ENCODE results near the gene PCBP3. TPM values are rescaled to one million over a fixed set of nuclear protein-coding genes. Genes with fewer than 3 reads are reported as not detected.
"Not testable (repeated sequence)": the region's sequence is repeated elsewhere in the genome, so short reads cannot be mapped to it uniquely, and the experiment has no call there.

PCBP3 gene
- total and polyA plus RNA-seq, 2 donors (not counting 3 experiments of a cell fraction or from before 2014, with no cell fraction given) = 0.06 to 1.1 TPM

- H4K20me1 ChIP-seq (replicated peaks; ENCODE audit: control insufficient read depth, extremely low read depth, insufficient read depth, low read length) = no peaks in the 10 kb centered on the region
- no peak for FAIRE-seq
- intact Hi-C loops (cut with micrococcal nuclease) (no loop called here), dilution Hi-C loops (cut with MboI; ENCODE audit: extremely low pct_ligation_motif_present, low sequenced_read_pairs) (no loop called here)
- no peaks in the 10 kb centered on the region for H3K36me3 ChIP-seq (ENCODE audit: control insufficient read depth in 2 of 2, extremely low read depth in 1 of 2, insufficient read depth in 2 of 2, low read length in 2 of 2)
- H2AFZ ChIP-seq (ENCODE audit: low read depth, low read length) = no peak overlapping the region
- no peak overlapping the region for H3K27ac ChIP-seq (ENCODE audit: insufficient read depth, low read depth, low read length)
- no peak overlapping the region for H3K4me3 ChIP-seq (replicated peaks in 1 of 3; ENCODE audit: insufficient read depth in 1 of 3, low read depth in 1 of 3, low read length in 3 of 3)
- BruUV-seq (replicated peaks) = no TSS peak
- POLR2A ChIA-PET = no interaction called here
- no peak for DNase-seq (ENCODE audit: low read depth, low spot score)
- peaks cover 4 to 12% of the 10 kb centered on the region in 2 experiments for H3K27me3 ChIP-seq (ENCODE audit: control insufficient read depth in 2 of 2, insufficient read depth in 2 of 2, low read length in 2 of 2)
- H3K9me1 ChIP-seq (replicated peaks; ENCODE audit: control insufficient read depth, extremely low read depth, insufficient read depth, low read length) = no peaks in the 10 kb centered on the region
- H3K79me2 ChIP-seq (ENCODE audit: control insufficient read depth, insufficient read depth, low read length) = no peaks in the 10 kb centered on the region
- no peak overlapping the region for H3K9ac ChIP-seq (replicated peaks; ENCODE audit: extremely low read depth, insufficient read depth, low read length)
- no peak overlapping the region for H3K4me2 ChIP-seq (ENCODE audit: insufficient read depth, low read length)
- no peaks in the 10 kb centered on the region for H3K4me1 ChIP-seq (ENCODE audit: control insufficient read depth, extremely low read depth, insufficient read depth, low read length)
- CTCF ChIA-PET = no interaction called here
- no peaks in the 10 kb centered on the region for H3K9me3 ChIP-seq (replicated peaks; ENCODE audit: control insufficient read depth, insufficient read depth, low read length)
- TF ChIP-seq MAX (IDR thresholded peaks at IDR 0.05; ENCODE audit: insufficient read depth, insufficient read length) (no peak), GATA2 (IDR thresholded peaks at IDR 0.05; ENCODE audit: insufficient read depth, insufficient read length, low read depth, low read length) (no peak), POLR2AphosphoS5 (IDR thresholded peaks at IDR 0.05; ENCODE audit: insufficient read depth, low read depth, low read length) (no peak), FOS (IDR thresholded peaks at IDR 0.05; ENCODE audit: borderline replicate concordance, insufficient read depth, low read length) (no peak), POLR2A (IDR thresholded peaks at IDR 0.05; ENCODE audit: low read depth, low read length) (no peak), MYC (IDR thresholded peaks at IDR 0.05; ENCODE audit: low read depth, low read length) (no peak), EZH2 (IDR thresholded peaks at IDR 0.05; ENCODE audit: borderline replicate concordance, low read depth, low read length, severe bottlenecking) (no peak), JUN (IDR thresholded peaks at IDR 0.05; ENCODE audit: borderline replicate concordance, insufficient read depth, insufficient read length, low read depth) (no peak)
- TF ChIP-seq, protein P1, sequence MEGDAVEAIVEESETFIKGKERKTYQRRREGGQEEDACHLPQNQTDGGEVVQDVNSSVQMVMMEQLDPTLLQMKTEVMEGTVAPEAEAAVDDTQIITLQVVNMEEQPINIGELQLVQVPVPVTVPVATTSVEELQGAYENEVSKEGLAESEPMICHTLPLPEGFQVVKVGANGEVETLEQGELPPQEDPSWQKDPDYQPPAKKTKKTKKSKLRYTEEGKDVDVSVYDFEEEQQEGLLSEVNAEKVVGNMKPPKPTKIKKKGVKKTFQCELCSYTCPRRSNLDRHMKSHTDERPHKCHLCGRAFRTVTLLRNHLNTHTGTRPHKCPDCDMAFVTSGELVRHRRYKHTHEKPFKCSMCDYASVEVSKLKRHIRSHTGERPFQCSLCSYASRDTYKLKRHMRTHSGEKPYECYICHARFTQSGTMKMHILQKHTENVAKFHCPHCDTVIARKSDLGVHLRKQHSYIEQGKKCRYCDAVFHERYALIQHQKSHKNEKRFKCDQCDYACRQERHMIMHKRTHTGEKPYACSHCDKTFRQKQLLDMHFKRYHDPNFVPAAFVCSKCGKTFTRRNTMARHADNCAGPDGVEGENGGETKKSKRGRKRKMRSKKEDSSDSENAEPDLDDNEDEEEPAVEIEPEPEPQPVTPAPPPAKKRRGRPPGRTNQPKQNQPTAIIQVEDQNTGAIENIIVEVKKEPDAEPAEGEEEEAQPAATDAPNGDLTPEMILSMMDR (IDR thresholded peaks at IDR 0.05; ENCODE audit: extremely low read depth in 1 of 2, insufficient read depth in 1 of 2, low read depth in 1 of 2, low read length in 2 of 2) = no peak
Measured at GRCh38 chr21:45951676-45952075, 308.2 kb downstream of the PCBP3 start.

DNA sequence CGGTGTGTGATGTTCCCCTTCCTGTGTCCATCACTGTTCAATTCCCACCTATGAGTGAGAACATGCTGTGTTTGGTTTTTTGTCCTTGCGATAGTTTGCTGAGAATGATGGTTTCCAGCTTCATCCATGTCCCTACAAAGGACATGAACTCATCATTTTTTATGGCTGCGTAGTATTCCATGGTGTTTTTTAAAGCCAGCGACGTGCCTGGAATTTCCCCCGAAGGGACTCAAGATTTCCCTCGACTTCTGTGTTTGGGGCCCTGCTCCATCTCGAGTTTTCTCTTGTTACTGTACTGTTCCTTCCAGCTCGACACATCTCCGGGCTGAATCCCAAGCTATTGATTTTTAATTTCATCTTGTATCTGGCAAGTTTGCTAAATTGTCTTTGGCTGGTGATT, 309.0 kb downstream of the PCBP3 start:
- H3K79me2 ChIP-seq (ENCODE audit: control insufficient read depth, insufficient read depth, low read length); H4K20me1 ChIP-seq (replicated peaks; ENCODE audit: control insufficient read depth, extremely low read depth, insufficient read depth, low read length); H3K4me3 ChIP-seq (replicated peaks in 1 of 3; ENCODE audit: insufficient read depth in 1 of 3, low read depth in 1 of 3, low read length in 3 of 3); BruUV-seq (replicated peaks); H3K4me2 ChIP-seq (ENCODE audit: insufficient read depth, low read length); FAIRE-seq; H3K27ac ChIP-seq (ENCODE audit: insufficient read depth, low read depth, low read length); intact Hi-C loops (cut with micrococcal nuclease); dilution Hi-C loops (cut with MboI; ENCODE audit: extremely low pct_ligation_motif_present, low sequenced_read_pairs); H3K36me3 ChIP-seq (ENCODE audit: control insufficient read depth in 2 of 2, extremely low read depth in 1 of 2, insufficient read depth in 2 of 2, low read length in 2 of 2); H2AFZ ChIP-seq (ENCODE audit: low read depth, low read length); H3K9me1 ChIP-seq (replicated peaks; ENCODE audit: control insufficient read depth, extremely low read depth, insufficient read depth, low read length); DNase-seq (ENCODE audit: low read depth, low spot score); H3K4me1 ChIP-seq (ENCODE audit: control insufficient read depth, extremely low read depth, insufficient read depth, low read length); H3K9me3 ChIP-seq (replicated peaks; ENCODE audit: control insufficient read depth, insufficient read depth, low read length); POLR2A ChIA-PET; H3K9ac ChIP-seq (replicated peaks; ENCODE audit: extremely low read depth, insufficient read depth, low read length): not testable (repeated sequence)
- peaks cover 6 to 15% of the 10 kb centered on the region in 2 experiments for H3K27me3 ChIP-seq (ENCODE audit: control insufficient read depth in 2 of 2, insufficient read depth in 2 of 2, low read length in 2 of 2)
- CTCF ChIA-PET = interaction anchor here (1.5 kb wide), 1 partner anchor 21 kb away, joined by 3 read pairs; no protein-coding TSS in a partner anchor

Data from endothelial cell of umbilical vein (primary cell).